HG03064 (cell line): Measurements from ENCODE around the gene TRIM64.
"Not testable (repeated sequence)": the region's sequence is repeated elsewhere in the genome, so short reads cannot be mapped to it uniquely, and the experiment has no call there.

Source experiments
- ATAC-seq: cut with Tn5 transposase; IDR thresholded peaks from one replicate; pipeline ENCODE4 v1.9.1; 2021; ENCODE audit warnings: low read depth; ENCODE audit not compliant: unreplicated experiment

TRIM64 gene

GRCh38 chr11:89965737-89966136, at the start of gene TRIM64:
TRIM64 (plus strand) TSS chr11:89966037; CDS start chr11:89968504, 2,467 bp downstream.
- not testable (repeated sequence) for ATAC-seq

GRCh38 chr11:89922195-89922660, 43.6 kb upstream of the TRIM64 start, which contains the start of gene TRIM49D1:
TRIM49D1 (minus strand) TSS chr11:89922245; CDS start chr11:89917710, 4,535 bp downstream.
- no peak for ATAC-seq

GRCh38 chr11:89923764-89924163, 42.1 kb upstream of the TRIM64 start, which contains the start of gene TRIM49D2:
TRIM49D2 (plus strand) TSS chr11:89924064; CDS start chr11:89926762, 2,698 bp downstream.
- not testable (repeated sequence) for ATAC-seq

- ATAC-seq, result not testable (repeated sequence)
Observed at GRCh38 chr11:89960833-89961232, 5.0 kb upstream of the TRIM64 start.
